ENCODE results near the gene ZNF587. TPM values are rescaled to one million over a fixed set of nuclear protein-coding genes. Genes with fewer than 3 reads are reported as not detected.
"Not testable (repeated sequence)": the region's sequence is repeated elsewhere in the genome, so short reads cannot be mapped to it uniquely, and the experiment has no call there.

Gene ZNF587
- total RNA-seq (2021; ENCODE audit: unreplicated experiment), result 57.3 TPM
- 14.1 TPM for polyA plus RNA-seq (2012; ENCODE audit: insufficient read length)
- percentile 97 among the genes with signal in this experiment for Bru-seq, nascent RNA
- percentile 99 among the genes with signal in this experiment for BruChase-seq, experiment 1, labeled RNA remaining after a 2-hour chase
- BruChase-seq, experiment 2, labeled RNA remaining after a 6-hour chase, result percentile 99 among the genes with signal in this experiment
- long read RNA-seq, full-length matches to known transcripts, result 3 of 17 reads
- long read RNA-seq, partial matches to known transcripts, result 0 of 17 reads
- long read RNA-seq, other reads (novel, unspliced or antisense), result 14 of 17 reads

- H3K36me3 ChIP-seq (ENCODE audit: control insufficient read depth, insufficient read depth, low read length); CTCF ChIA-PET; H3K27me3 ChIP-seq (ENCODE audit: control insufficient read depth, insufficient read depth, low read length); intact Hi-C loops (cut with micrococcal nuclease; ENCODE audit: unreplicated experiment); in situ Hi-C loops (cut with HindIII; ENCODE audit: low pct_unique_long_range_greater_than_20kb, low sequenced_read_pairs); H3K4me1 ChIP-seq (ENCODE audit: control insufficient read depth, insufficient read depth, low read length); H3K9me3 ChIP-seq (ENCODE audit: control insufficient read depth, insufficient read depth, low read depth, low read length): not testable (repeated sequence)
- peak; percentile 85 for TF ChIP-seq POLR2AphosphoS5 (IDR thresholded peaks at IDR 0.05; ENCODE audit: low read depth, low read length)
- TF ChIP-seq SIN3A (IDR thresholded peaks at IDR 0.05; ENCODE audit: borderline replicate concordance, insufficient read depth, low read depth, low read length), result 0 out of 2 replicates have a peak, but pooled peaks have one; percentile 60
- POLR2A ChIA-PET, result interaction anchor here (0.5 kb wide), 1 partner anchor 38 kb away, joined by 3 read pairs; no protein-coding TSS in a partner anchor
- DNase-seq (ENCODE audit: low read depth, low spot score), result peak; percentile 55
- Histone ChIP-seq H3K27ac (ENCODE audit: low read length) (peak within 1 kb of the TSS; percentile 87), H3K4me3 (ENCODE audit: low read depth in 2 of 2, low read length in 2 of 2) (peak within 1 kb of the TSS; percentile 73 to 82)
- peak; percentile 99 for ATAC-seq
- TSS peak; percentile 65 for BruUV-seq (replicated peaks)
Observed at GRCh38 chr19:57849666-57850473, at the start of gene ZNF587. TSS of gene ZNF587 (plus strand) at chr19:57849859. CDS start at chr19:57850039, 180 bp downstream.

- TF ChIP-seq TCF7L2 (IDR thresholded peaks at IDR 0.05; ENCODE audit: low read depth, low read length) (no peak), CTCF (IDR thresholded peaks at IDR 0.05) (no peak), POLR2AphosphoS5 (IDR thresholded peaks at IDR 0.05; ENCODE audit: low read depth, low read length) (no peak), REST (IDR thresholded peaks at IDR 0.05; ENCODE audit: insufficient read depth in 1 of 2, low read depth in 2 of 2, low read length in 1 of 2) (no peak), SIN3A (IDR thresholded peaks at IDR 0.05; ENCODE audit: borderline replicate concordance, insufficient read depth, low read depth, low read length) (no peak)
- intact Hi-C loops (cut with micrococcal nuclease; ENCODE audit: unreplicated experiment), result no loop called here
- CTCF ChIA-PET, result interaction anchor here (0.5 kb wide), 1 partner anchor 418 kb away, joined by 5 read pairs; no protein-coding TSS in a partner anchor
- no peaks in the 10 kb centered on the region for H3K9me3 ChIP-seq (ENCODE audit: control insufficient read depth, insufficient read depth, low read depth, low read length)
- no peaks in the 10 kb centered on the region for H3K36me3 ChIP-seq (ENCODE audit: control insufficient read depth, insufficient read depth, low read length)
- H3K4me3 ChIP-seq (ENCODE audit: low read depth in 2 of 2, low read length in 2 of 2), result no peak overlapping the region
- H3K27ac ChIP-seq (ENCODE audit: low read length), result no peak overlapping the region
- H3K27me3 ChIP-seq (ENCODE audit: control insufficient read depth, insufficient read depth, low read length), result no peaks in the 10 kb centered on the region
- no peak for DNase-seq (ENCODE audit: low read depth, low spot score)
- no peak for ATAC-seq
- POLR2A ChIA-PET, result no interaction called here
- peaks cover 6% of the 10 kb centered on the region; the same call in 1 of the 2 replicates for H3K4me1 ChIP-seq (ENCODE audit: control insufficient read depth, insufficient read depth, low read length)
- in situ Hi-C loops (cut with HindIII; ENCODE audit: low pct_unique_long_range_greater_than_20kb, low sequenced_read_pairs), result no loop called here
- no TSS peak for BruUV-seq (replicated peaks)
Observed at GRCh38 chr19:57800696-57801095, 49.0 kb upstream of the ZNF587 start.
